Measurements from ENCODE around the gene NSFL1C.

NSFL1C gene

GRCh38 chr20:1496930-1497329, 30.3 kb upstream of the NSFL1C start:
- Histone ChIP-seq H3K4me2 (ENCODE audit: insufficient read depth, low read length) (no peak overlapping the region), H3K27me3 (ENCODE audit: insufficient read depth, low read length, poor library complexity) (peaks cover 17% of the 10 kb centered on the region)

GRCh38 chr20:1494436-1494835, 27.8 kb upstream of the NSFL1C start:
- H4K20me1 ChIP-seq (ENCODE audit: insufficient read depth, low read length), result no peaks in the 10 kb centered on the region
- TF ChIP-seq CTCF (IDR thresholded peaks at IDR 0.05; ENCODE audit: borderline replicate concordance, extremely low read depth, low read length, poor library complexity, severe bottlenecking), result no peak
- no peak for TF ChIP-seq EZH2 (IDR thresholded peaks at IDR 0.05; ENCODE audit: borderline replicate concordance, low read depth, low read length, severe bottlenecking)
- H3K79me2 ChIP-seq (ENCODE audit: insufficient read depth, low read length), result no peaks in the 10 kb centered on the region
- no peak overlapping the region for H3K4me2 ChIP-seq (ENCODE audit: insufficient read depth, low read length)
- DNase-seq, result no peak
- no peaks in the 10 kb centered on the region for H3K4me1 ChIP-seq (ENCODE audit: insufficient read depth, low read length)
- ATAC-seq (ENCODE audit: insufficient read depth, low read depth), result no peak
- no peak overlapping the region for H3K27ac ChIP-seq (ENCODE audit: low read length)
- no peaks in the 10 kb centered on the region for H3K9me3 ChIP-seq (ENCODE audit: insufficient read depth, low read length, severe bottlenecking)
- no peak overlapping the region for H3K4me3 ChIP-seq (ENCODE audit: low read depth in 1 of 2, low read length in 2 of 2)
- no peak overlapping the region for H3K9ac ChIP-seq (ENCODE audit: low read depth, low read length)
- no peak overlapping the region for H2AFZ ChIP-seq (ENCODE audit: low read depth, low read length)
- H3K36me3 ChIP-seq (ENCODE audit: insufficient read depth, low read length), result no peaks in the 10 kb centered on the region
- H3K27me3 ChIP-seq (ENCODE audit: insufficient read depth, low read length, poor library complexity), result peaks cover 29% of the 10 kb centered on the region

More at GRCh38 chr20:1496930-1497329, 30.3 kb upstream of the NSFL1C start:
- Histone ChIP-seq H3K9me3 (ENCODE audit: insufficient read depth, low read length, severe bottlenecking) (no peaks in the 10 kb centered on the region), H3K36me3 (ENCODE audit: insufficient read depth, low read length) (no peaks in the 10 kb centered on the region), H3K9ac (ENCODE audit: low read depth, low read length) (no peak overlapping the region), H4K20me1 (ENCODE audit: insufficient read depth, low read length) (no peaks in the 10 kb centered on the region), H3K27ac (ENCODE audit: low read length) (no peak overlapping the region), H3K4me3 (ENCODE audit: low read depth in 1 of 2, low read length in 2 of 2) (no peak overlapping the region), H3K4me1 (ENCODE audit: insufficient read depth, low read length) (peaks cover 14% of the 10 kb centered on the region), H2AFZ (ENCODE audit: low read depth, low read length) (no peak overlapping the region), H3K79me2 (ENCODE audit: insufficient read depth, low read length) (no peaks in the 10 kb centered on the region)
- DNase-seq (no peak), ATAC-seq (ENCODE audit: insufficient read depth, low read depth) (no peak)
- TF ChIP-seq EZH2 (IDR thresholded peaks at IDR 0.05; ENCODE audit: borderline replicate concordance, low read depth, low read length, severe bottlenecking), result no peak

GRCh38 chr20:1493536-1493935, 26.9 kb upstream of the NSFL1C start:
- Histone ChIP-seq H3K4me1 (ENCODE audit: insufficient read depth, low read length) (no peaks in the 10 kb centered on the region), H3K36me3 (ENCODE audit: insufficient read depth, low read length) (no peaks in the 10 kb centered on the region), H3K27me3 (ENCODE audit: insufficient read depth, low read length, poor library complexity) (peaks cover 32% of the 10 kb centered on the region), H3K9me3 (ENCODE audit: insufficient read depth, low read length, severe bottlenecking) (no peaks in the 10 kb centered on the region), H2AFZ (ENCODE audit: low read depth, low read length) (no peak overlapping the region), H3K9ac (ENCODE audit: low read depth, low read length) (no peak overlapping the region), H3K4me3 (ENCODE audit: low read depth in 1 of 2, low read length in 2 of 2) (no peak overlapping the region), H3K79me2 (ENCODE audit: insufficient read depth, low read length) (no peaks in the 10 kb centered on the region), H4K20me1 (ENCODE audit: insufficient read depth, low read length) (no peaks in the 10 kb centered on the region), H3K4me2 (ENCODE audit: insufficient read depth, low read length) (no peak overlapping the region), H3K27ac (ENCODE audit: low read length) (no peak overlapping the region)
- TF ChIP-seq CTCF (IDR thresholded peaks at IDR 0.05; ENCODE audit: borderline replicate concordance, extremely low read depth, low read length, poor library complexity, severe bottlenecking) (no peak), EZH2 (IDR thresholded peaks at IDR 0.05; ENCODE audit: borderline replicate concordance, low read depth, low read length, severe bottlenecking) (no peak)
- ATAC-seq (ENCODE audit: insufficient read depth, low read depth), result no peak
- DNase-seq, result no peak

GRCh38 chr20:1491860-1492642, 25.4 kb upstream of the NSFL1C start:
- no peak overlapping the region for H3K9ac ChIP-seq (ENCODE audit: low read depth, low read length)
- no peaks in the 10 kb centered on the region for H3K4me1 ChIP-seq (ENCODE audit: insufficient read depth, low read length)
- H3K27ac ChIP-seq (ENCODE audit: low read length), result no peak overlapping the region
- no peak for ATAC-seq (ENCODE audit: insufficient read depth, low read depth)
- no peaks in the 10 kb centered on the region for H3K9me3 ChIP-seq (ENCODE audit: insufficient read depth, low read length, severe bottlenecking)
- H3K36me3 ChIP-seq (ENCODE audit: insufficient read depth, low read length), result no peaks in the 10 kb centered on the region
- TF ChIP-seq CTCF (IDR thresholded peaks at IDR 0.05; ENCODE audit: borderline replicate concordance, extremely low read depth, low read length, poor library complexity, severe bottlenecking), result no peak
- no peak for TF ChIP-seq EZH2 (IDR thresholded peaks at IDR 0.05; ENCODE audit: borderline replicate concordance, low read depth, low read length, severe bottlenecking)
- no peaks in the 10 kb centered on the region for H3K79me2 ChIP-seq (ENCODE audit: insufficient read depth, low read length)
- no peak overlapping the region for H2AFZ ChIP-seq (ENCODE audit: low read depth, low read length)
- no peak for DNase-seq
- peaks cover 36% of the 10 kb centered on the region for H3K27me3 ChIP-seq (ENCODE audit: insufficient read depth, low read length, poor library complexity)
- H3K4me2 ChIP-seq (ENCODE audit: insufficient read depth, low read length), result no peak overlapping the region
- H4K20me1 ChIP-seq (ENCODE audit: insufficient read depth, low read length), result no peaks in the 10 kb centered on the region
- H3K4me3 ChIP-seq (ENCODE audit: low read depth in 1 of 2, low read length in 2 of 2), result no peak overlapping the region
